ENCODE measurements around the gene UBA3.

- TF ChIP-seq ZSCAN29 (CRISPR knock-in tag; conservative IDR thresholded peaks at IDR 0.05) (no peak), ZNF281 (CRISPR knock-in tag; IDR thresholded peaks at IDR 0.05; ENCODE audit: borderline replicate concordance) (no peak), THYN1 (CRISPR knock-in tag; IDR thresholded peaks at IDR 0.05; ENCODE audit: borderline replicate concordance, low read depth) (no peak), RFX1 (IDR thresholded peaks at IDR 0.05) (no peak), ZNF180 (CRISPR knock-in tag; IDR thresholded peaks at IDR 0.05; ENCODE audit: borderline replicate concordance, low read depth) (no peak), ZNF776 (CRISPR knock-in tag; IDR thresholded peaks at IDR 0.05) (no peak)
Observed at GRCh38 chr3:69090021-69090420, 9.9 kb upstream of the UBA3 start.
